K562 (cell line): ENCODE results near the gene TCHP. TPM values are rescaled to one million over a fixed set of nuclear protein-coding genes. Genes with fewer than 3 reads are reported as not detected.

Experiments
- NR2C2 ChIP-seq, 2 experiments: fragments of 200-800 bp in 1 of 2; sonication (Bioruptor generic) in 1 of 2; sonication (generic) in 1 of 2; formaldehyde crosslinking in 1 of 2; IDR thresholded peaks; 2 replicates each; pipeline versions ENCODE4 v1.6.1 to v1.8.0; 2016 to 2022; ENCODE audit warnings: mild to moderate bottlenecking in 1 of 2, missing compliant biosample characterization in 1 of 2, missing genetic modification characterization in 1 of 2, missing genetic modification reagents in 1 of 2
- polyA plus RNA-seq, 8 experiments: library from polyadenylated mRNA; depleted of rRNA in 4 of 8; stranded (reverse) in 5 of 8; unstranded in 3 of 8; fragments of >200 nt; fragmentation: Nextera tagmentation in 2 of 8; fragmentation: Illumina TruSeq in 1 of 8; extraction: Ambion mirVana in 2 of 8; extraction: Trizol in 1 of 8; gene quantifications; 2 replicates each; pipeline versions ENCODE4 v1.2.1 to v1.2.3, GENCODE V29; 2011 to 2014; ENCODE audit warnings: inconsistent platforms in 1 of 8, missing spikeins in 1 of 8
- total RNA-seq, 7 experiments: library from RNA; depleted of rRNA in 6 of 7; stranded (reverse); fragments of >200 nt in 6 of 7; fragmentation: Illumina TruSeq in 2 of 7; extraction: Trizol in 2 of 7; gene quantifications; 2 replicates each; pipeline versions ENCODE4 v1.2.1 to v1.2.3, GENCODE V29; 2011 to 2021; ENCODE audit warnings: low replicate concordance in 1 of 7
- TF ChIP-seq, protein P1 (sequence below), 2 experiments: fragments of 450-650 bp in 1 of 2; sonication (generic) in 1 of 2; formaldehyde crosslinking in 1 of 2; IDR thresholded peaks; 2 replicates each; pipeline versions ENCODE4 v1.7.1 to v1.9.0; 2016 to 2022; ENCODE audit warnings: inconsistent platforms in 1 of 2, mild to moderate bottlenecking in 1 of 2, missing genetic modification reagents in 1 of 2

Gene TCHP
- total and polyA plus RNA-seq, 9 of the 15 experiments (the other 6 are each of a cell fraction or from before 2014, with no cell fraction given), result 3.4 to 30.4 (median 19.7) TPM

- TF ChIP-seq, protein P1, sequence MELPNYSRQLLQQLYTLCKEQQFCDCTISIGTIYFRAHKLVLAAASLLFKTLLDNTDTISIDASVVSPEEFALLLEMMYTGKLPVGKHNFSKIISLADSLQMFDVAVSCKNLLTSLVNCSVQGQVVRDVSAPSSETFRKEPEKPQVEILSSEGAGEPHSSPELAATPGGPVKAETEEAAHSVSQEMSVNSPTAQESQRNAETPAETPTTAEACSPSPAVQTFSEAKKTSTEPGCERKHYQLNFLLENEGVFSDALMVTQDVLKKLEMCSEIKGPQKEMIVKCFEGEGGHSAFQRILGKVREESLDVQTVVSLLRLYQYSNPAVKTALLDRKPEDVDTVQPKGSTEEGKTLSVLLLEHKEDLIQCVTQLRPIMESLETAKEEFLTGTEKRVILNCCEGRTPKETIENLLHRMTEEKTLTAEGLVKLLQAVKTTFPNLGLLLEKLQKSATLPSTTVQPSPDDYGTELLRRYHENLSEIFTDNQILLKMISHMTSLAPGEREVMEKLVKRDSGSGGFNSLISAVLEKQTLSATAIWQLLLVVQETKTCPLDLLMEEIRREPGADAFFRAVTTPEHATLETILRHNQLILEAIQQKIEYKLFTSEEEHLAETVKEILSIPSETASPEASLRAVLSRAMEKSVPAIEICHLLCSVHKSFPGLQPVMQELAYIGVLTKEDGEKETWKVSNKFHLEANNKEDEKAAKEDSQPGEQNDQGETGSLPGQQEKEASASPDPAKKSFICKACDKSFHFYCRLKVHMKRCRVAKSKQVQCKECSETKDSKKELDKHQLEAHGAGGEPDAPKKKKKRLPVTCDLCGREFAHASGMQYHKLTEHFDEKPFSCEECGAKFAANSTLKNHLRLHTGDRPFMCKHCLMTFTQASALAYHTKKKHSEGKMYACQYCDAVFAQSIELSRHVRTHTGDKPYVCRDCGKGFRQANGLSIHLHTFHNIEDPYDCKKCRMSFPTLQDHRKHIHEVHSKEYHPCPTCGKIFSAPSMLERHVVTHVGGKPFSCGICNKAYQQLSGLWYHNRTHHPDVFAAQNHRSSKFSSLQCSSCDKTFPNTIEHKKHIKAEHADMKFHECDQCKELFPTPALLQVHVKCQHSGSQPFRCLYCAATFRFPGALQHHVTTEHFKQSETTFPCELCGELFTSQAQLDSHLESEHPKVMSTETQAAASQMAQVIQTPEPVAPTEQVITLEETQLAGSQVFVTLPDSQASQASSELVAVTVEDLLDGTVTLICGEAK (IDR thresholded peaks at IDR 0.05), result no peak
- TF ChIP-seq, protein P1 (CRISPR knock-in tag; IDR thresholded peaks at IDR 0.05), result no peak
- TF ChIP-seq NR2C2 (CRISPR knock-in tag; IDR thresholded peaks at IDR 0.05), result no peak
- no peak for TF ChIP-seq NR2C2 (tag; IDR thresholded peaks at IDR 0.05)
Measured at GRCh38 chr12:109944561-109945359, 44.7 kb downstream of the TCHP start (continued).
